T-helper 17 cell (primary cell): ENCODE data around the gene SOCS4. TPM values are rescaled to one million over a fixed set of nuclear protein-coding genes. Genes with fewer than 3 reads are reported as not detected.
"Not testable (repeated sequence)": the region's sequence is repeated elsewhere in the genome, so short reads cannot be mapped to it uniquely, and the experiment has no call there.

ENCODE experiments used
- ATAC-seq: fragments of 150-1000 bp; cut with Tn5 transposase; 2 replicates; pipeline ENCODE4 v1.10.0; 2021; ENCODE audit warnings: mild to moderate bottlenecking, moderate library complexity
- DNase-seq, 3 donors: peaks; one replicate each; pipeline versions ENCODE4 v3.0.0 to v3.0.0-alpha.2; 2020 to 2021
- H3K9me3 ChIP-seq: one replicate; pipeline ENCODE4 v1.7.0; 2013; ENCODE audit warnings: low read length, mild to moderate bottlenecking; ENCODE audit not compliant: control insufficient read depth, poor library complexity, severe bottlenecking
- H3K27ac Mint-ChIP-seq: one replicate; pipeline ENCODE4 v1.8.0; 2022; ENCODE audit warnings: mild to moderate bottlenecking, moderate library complexity, mixed read lengths
- H3K27me3 Mint-ChIP-seq: one replicate; pipeline ENCODE4 v1.8.0; 2022; ENCODE audit warnings: mixed read lengths
- H3K36me3 Mint-ChIP-seq: one replicate; pipeline ENCODE4 v1.8.0; 2022; ENCODE audit warnings: low read depth, mixed read lengths
- H3K4me1 Mint-ChIP-seq: one replicate; pipeline ENCODE4 v1.8.0; 2022; ENCODE audit warnings: mild to moderate bottlenecking, mixed read lengths
- H3K4me3 Mint-ChIP-seq: one replicate; pipeline ENCODE4 v1.8.0; 2022; ENCODE audit warnings: mild to moderate bottlenecking, moderate library complexity, mixed read lengths
- total RNA-seq, 4 donors: library from RNA in 2 of 4; stranded (reverse) in 2 of 4; gene quantifications; one replicate each; pipeline ENCODE4 v1.2.3 and lab custom pipeline; 2022 to 2026

Gene SOCS4
- total RNA-seq, 2 donors from 2014 or later: 26.5 to 27.3 TPM

GRCh38 chr14:55057919-55058318 is 30.9 kb downstream of the SOCS4 start:
- peak overlapping the region; percentile 11 for H3K27ac Mint-ChIP-seq
- H3K27me3 Mint-ChIP-seq: no peaks in the 10 kb centered on the region
- H3K4me3 Mint-ChIP-seq: no peak overlapping the region
- no peaks in the 10 kb centered on the region for H3K9me3 ChIP-seq
- ATAC-seq: no peak
- DNase-seq: no peak
- peaks cover 4% of the 10 kb centered on the region for H3K36me3 Mint-ChIP-seq
- H3K4me1 Mint-ChIP-seq: peaks cover 33% of the 10 kb centered on the region

DNA sequence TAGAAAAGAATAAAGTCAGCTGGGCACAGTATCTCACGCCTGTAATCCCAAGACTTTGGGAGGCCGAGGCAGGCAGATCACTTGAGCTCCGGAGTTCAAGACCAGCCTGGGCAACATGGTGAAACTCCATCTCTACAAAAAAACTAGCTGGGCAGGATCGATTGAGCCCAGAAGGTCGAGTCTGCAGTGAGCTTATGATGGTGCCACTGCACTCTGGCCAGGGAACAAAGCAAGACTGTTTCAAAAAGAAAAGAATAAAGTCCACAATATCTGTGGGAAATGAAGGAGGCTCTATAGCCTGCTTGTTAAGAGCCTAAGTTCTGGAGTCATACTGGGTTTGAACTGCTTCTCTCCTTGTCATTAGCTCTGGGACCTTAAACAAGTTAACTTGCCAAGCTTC is 32.3 kb downstream of the SOCS4 start:
- peak overlapping the region; percentile 56 for H3K4me3 Mint-ChIP-seq
- H3K4me1 Mint-ChIP-seq: peaks cover 25% of the 10 kb centered on the region
- peak overlapping the region; percentile 32 for H3K27ac Mint-ChIP-seq
- ATAC-seq (no peak), DNase-seq (no peak)
- H3K27me3 Mint-ChIP-seq: no peaks in the 10 kb centered on the region
- peaks cover under 1% of the 10 kb centered on the region for H3K36me3 Mint-ChIP-seq
- no peaks in the 10 kb centered on the region for H3K9me3 ChIP-seq

- Mint-ChIP-seq H3K27me3 (no peaks in the 10 kb centered on the region), H3K4me1 (peaks cover 21% of the 10 kb centered on the region), H3K36me3 (no peaks in the 10 kb centered on the region), H3K4me3 (no peak overlapping the region), H3K27ac (peak overlapping the region; percentile 87)
- ATAC-seq: peak; percentile 10
- DNase-seq: no peak
- H3K9me3 ChIP-seq: no peaks in the 10 kb centered on the region
Measured at GRCh38 chr14:55062517-55063351, 35.7 kb downstream of the SOCS4 start.

GRCh38 chr14:55064896-55065295 is 37.9 kb downstream of the SOCS4 start:
- DNase-seq, H3K36me3 Mint-ChIP-seq, H3K27ac Mint-ChIP-seq, H3K9me3 ChIP-seq, H3K4me3 Mint-ChIP-seq, ATAC-seq, H3K27me3 Mint-ChIP-seq: not testable (repeated sequence)
- peaks cover 16% of the 10 kb centered on the region for H3K4me1 Mint-ChIP-seq

- Mint-ChIP-seq H3K4me1 (peaks cover 16% of the 10 kb centered on the region), H3K27me3 (no peaks in the 10 kb centered on the region), H3K36me3 (no peaks in the 10 kb centered on the region), H3K4me3 (no peak overlapping the region), H3K27ac (no peak overlapping the region)
- no peaks in the 10 kb centered on the region for H3K9me3 ChIP-seq
- no peak for ATAC-seq
- DNase-seq: no peak
Measured at GRCh38 chr14:55065411-55065810, 38.4 kb downstream of the SOCS4 start.

- H3K9me3 ChIP-seq: no peaks in the 10 kb centered on the region
- H3K4me1 Mint-ChIP-seq: peaks cover 16% of the 10 kb centered on the region
- no peaks in the 10 kb centered on the region for H3K27me3 Mint-ChIP-seq
- peak overlapping the region; percentile 31 for H3K4me3 Mint-ChIP-seq
- no peaks in the 10 kb centered on the region for H3K36me3 Mint-ChIP-seq
- ATAC-seq (peak; percentile 8), DNase-seq (no peak)
- H3K27ac Mint-ChIP-seq: peak overlapping the region; percentile 82
Measured at GRCh38 chr14:55066223-55066622, 39.2 kb downstream of the SOCS4 start.

DNA sequence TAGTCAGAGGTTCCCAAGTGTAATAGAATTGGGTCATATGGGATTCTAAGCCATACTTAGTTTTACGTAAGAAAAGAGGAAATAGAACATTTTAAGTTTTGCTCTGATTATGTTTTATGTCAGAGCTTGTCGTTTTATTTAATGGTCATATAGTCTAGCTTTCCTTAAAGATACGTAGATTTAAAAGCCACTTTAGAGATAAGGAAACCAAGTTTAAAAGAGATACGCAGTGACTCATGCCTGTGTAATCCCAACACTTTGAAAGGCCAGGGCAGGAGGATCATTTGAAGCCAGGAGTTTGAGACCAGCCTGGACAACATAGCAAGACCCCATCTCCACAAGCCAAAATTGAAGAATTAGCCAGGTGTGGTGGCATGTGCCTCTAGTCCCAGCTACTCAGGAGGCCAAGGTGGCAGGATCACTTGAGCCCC is 44.0 kb downstream of the SOCS4 start:
- H3K9me3 ChIP-seq: no peaks in the 10 kb centered on the region
- no peak for ATAC-seq
- Mint-ChIP-seq H3K4me1 (peaks cover 31% of the 10 kb centered on the region), H3K27me3 (no peaks in the 10 kb centered on the region), H3K36me3 (peaks cover 1% of the 10 kb centered on the region), H3K27ac (peak overlapping the region; percentile 91), H3K4me3 (no peak overlapping the region)
- no peak for DNase-seq

GRCh38 chr14:55071870-55072640 is 45.0 kb downstream of the SOCS4 start:
- no peaks in the 10 kb centered on the region for H3K9me3 ChIP-seq
- Mint-ChIP-seq H3K27ac (peak overlapping the region; percentile 91), H3K36me3 (peaks cover 2% of the 10 kb centered on the region), H3K4me1 (peaks cover 32% of the 10 kb centered on the region), H3K27me3 (no peaks in the 10 kb centered on the region), H3K4me3 (peak overlapping the region; percentile 60)
- peak; percentile 75 for ATAC-seq
- no peak for DNase-seq

- Mint-ChIP-seq H3K27me3 (no peaks in the 10 kb centered on the region), H3K27ac (peak overlapping the region; percentile 91), H3K4me1 (peaks cover 29% of the 10 kb centered on the region)
Measured at GRCh38 chr14:55073856-55074255, 46.8 kb downstream of the SOCS4 start.

DNA sequence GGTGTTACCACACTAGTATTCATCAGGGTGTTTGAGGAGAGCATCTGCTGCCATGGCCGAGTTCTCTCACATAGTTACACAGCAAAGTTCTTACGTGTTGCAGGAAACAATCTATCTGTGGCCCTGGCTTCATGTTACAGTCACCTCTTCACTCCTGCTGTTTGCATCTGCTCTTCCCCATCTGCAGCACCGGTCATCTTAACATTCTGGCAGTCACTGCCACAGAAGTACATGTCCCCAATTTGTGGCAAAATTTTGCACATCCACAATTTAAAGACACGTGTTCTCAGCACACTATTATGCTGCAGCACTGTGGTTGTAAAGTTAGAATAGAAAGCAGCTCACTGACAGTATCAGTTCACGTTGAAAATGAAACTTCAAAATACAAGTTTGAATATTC is 47.6 kb downstream of the SOCS4 start:
- Mint-ChIP-seq H3K4me3 (peak overlapping the region; percentile 79), H3K4me1 (peaks cover 29% of the 10 kb centered on the region), H3K27me3 (no peaks in the 10 kb centered on the region), H3K27ac (peak overlapping the region; percentile 91), H3K36me3 (peaks cover 2% of the 10 kb centered on the region)
- ATAC-seq (no peak), DNase-seq (no peak)
- H3K9me3 ChIP-seq: no peaks in the 10 kb centered on the region

More at GRCh38 chr14:55073856-55074255, 46.8 kb downstream of the SOCS4 start:
- no peak for DNase-seq
- ATAC-seq: no peak
- peaks cover 2% of the 10 kb centered on the region for H3K36me3 Mint-ChIP-seq
- no peaks in the 10 kb centered on the region for H3K9me3 ChIP-seq
- H3K4me3 Mint-ChIP-seq: no peak overlapping the region

DNA sequence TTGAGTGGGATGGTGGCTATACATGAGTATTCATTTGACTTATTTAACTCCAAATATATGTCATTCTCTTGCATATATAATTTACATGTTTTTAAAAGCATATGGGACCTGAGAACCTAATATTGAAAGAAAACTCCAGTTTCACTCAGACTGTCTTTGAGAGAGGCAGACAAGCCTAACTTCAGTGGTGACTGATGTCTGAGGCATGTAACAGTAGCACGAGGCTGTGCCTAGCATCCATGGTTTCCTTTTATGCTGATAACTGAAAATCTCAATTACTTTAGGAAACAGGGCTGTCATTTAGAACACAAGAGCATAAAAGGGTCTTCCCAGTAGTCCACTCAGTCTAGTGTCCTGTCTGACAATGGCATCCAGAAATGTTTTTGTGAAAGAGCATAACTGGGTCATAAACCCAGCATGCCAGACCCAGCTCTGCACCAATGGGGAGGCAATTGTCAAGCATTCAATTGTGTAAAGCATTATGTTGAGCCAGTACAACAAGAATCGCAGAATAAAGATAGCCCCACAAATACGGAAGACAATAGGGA is 48.7 kb downstream of the SOCS4 start:
- peaks cover 29% of the 10 kb centered on the region for H3K4me1 Mint-ChIP-seq
- DNase-seq: no peak
- H3K9me3 ChIP-seq: no peaks in the 10 kb centered on the region
- no peak for ATAC-seq
- peaks cover 2% of the 10 kb centered on the region for H3K36me3 Mint-ChIP-seq
- H3K27me3 Mint-ChIP-seq: no peaks in the 10 kb centered on the region
- H3K4me3 Mint-ChIP-seq: peak overlapping the region; percentile 79
- peak overlapping the region; percentile 91 for H3K27ac Mint-ChIP-seq

DNA sequence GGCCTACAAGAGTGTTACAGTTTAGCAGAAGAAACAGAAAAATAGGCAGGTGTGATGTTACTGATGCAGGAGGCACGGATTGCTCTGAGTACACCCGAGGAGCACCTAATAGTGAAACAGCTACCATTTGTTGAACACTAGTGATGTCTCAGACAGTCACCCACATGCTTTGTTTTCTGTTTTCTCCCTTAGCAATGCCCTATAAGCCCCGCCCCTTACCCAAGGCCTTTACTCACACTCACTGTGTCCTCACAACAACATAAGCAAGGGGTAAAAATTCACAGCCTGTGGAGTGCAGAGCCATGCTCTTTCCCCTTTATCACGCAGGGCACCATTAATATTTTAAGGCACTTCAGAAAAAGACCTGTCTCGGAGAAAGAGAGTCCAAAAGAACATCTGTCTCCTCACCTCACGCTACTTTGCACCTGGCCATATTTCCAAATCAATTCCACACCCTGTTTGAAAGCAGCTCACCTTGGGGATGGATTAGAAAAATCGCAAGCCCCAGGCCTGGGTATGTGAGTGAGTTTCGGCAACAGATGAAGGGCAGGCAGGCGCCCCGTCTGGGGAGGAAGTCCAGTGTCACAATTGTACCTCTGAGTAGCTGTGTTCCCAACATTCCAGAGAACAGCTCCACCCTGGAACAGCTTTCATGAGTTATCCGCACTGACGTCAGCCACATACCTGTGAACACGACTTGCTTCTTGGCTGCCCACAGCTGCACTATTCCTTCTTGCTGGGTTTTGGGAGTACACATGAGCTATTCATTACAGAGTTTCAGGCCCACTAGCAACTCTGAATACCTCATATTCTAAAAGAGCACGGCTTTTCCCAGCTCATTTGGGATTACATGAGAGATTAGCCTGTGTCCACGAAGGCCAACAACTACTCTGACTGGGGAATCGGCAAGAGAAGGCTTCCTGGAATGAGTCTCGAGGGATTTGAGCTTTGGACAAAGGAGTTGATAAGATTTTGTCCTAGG is 50.4 kb downstream of the SOCS4 start:
- Mint-ChIP-seq H3K27ac (peak overlapping the region; percentile 4), H3K4me1 (peaks cover 14% of the 10 kb centered on the region), H3K27me3 (no peaks in the 10 kb centered on the region), H3K36me3 (peaks cover 2% of the 10 kb centered on the region), H3K4me3 (no peak overlapping the region)
- no peaks in the 10 kb centered on the region for H3K9me3 ChIP-seq
- DNase-seq: no peak
- peak; percentile 55 for ATAC-seq
